Endothelial cell of umbilical vein (primary cell): Measurements from ENCODE around the gene HEATR1. TPM values are rescaled to one million over a fixed set of nuclear protein-coding genes. Genes with fewer than 3 reads are reported as not detected.

ENCODE experiments used
- BruUV-seq: library from RNA; stranded (reverse); fragments of 400-500 nt; replicated peaks from 2 replicates; lab custom pipeline; 2021; lab: Mats Ljungman, UMichigan
- CTCF ChIA-PET: fragments of 300-600, 350-600 bp; sonication (Branson Sonifier 250); formaldehyde crosslinking; loops from one replicate; lab custom pipeline; 2021; ENCODE audit warnings: antibody characterized with exemption, inconsistent platforms; lab: Charles Lee
- POLR2A ChIA-PET: fragments of 300-600, 350-600 bp; sonication (Branson Sonifier 250); formaldehyde crosslinking; loops from one replicate; lab custom pipeline; 2021; ENCODE audit warnings: antibody characterized with exemption, inconsistent platforms; lab: Charles Lee
- DNase-seq: peaks from one replicate; pipeline ENCODE4 v3.0.0-alpha.2; 2011; ENCODE audit warnings: low read depth, low spot score
- FAIRE-seq: peaks from 2 replicates; lab custom pipeline; 2011; peaks lifted over from hg19 to GRCh38; lab: Jason Lieb, UNC
- H2AFZ ChIP-seq: 2 replicates; pipeline ENCODE4 v1.6.0; 2012; ENCODE audit warnings: low read depth, low read length, control low read depth, inconsistent platforms
- H3K27ac ChIP-seq: 2 replicates; pipeline ENCODE4 v1.5.1; 2011; ENCODE audit warnings: low read depth, mild to moderate bottlenecking, control low read depth, low read length, moderate library complexity; ENCODE audit not compliant: insufficient read depth
- H3K27me3 ChIP-seq, 2 experiments: 2 replicates each; pipeline versions ENCODE4 v1.6.0 to v1.6.1; 2011; ENCODE audit warnings: low read length in 2 of 2, mixed read lengths in 1 of 2; ENCODE audit not compliant: control insufficient read depth in 2 of 2, insufficient read depth in 2 of 2
- H3K36me3 ChIP-seq, 2 experiments: 2 replicates in 1 of 2; 3 replicates in 1 of 2; pipeline ENCODE4 v1.5.1; 2011; ENCODE audit warnings: low read length in 2 of 2, mild to moderate bottlenecking in 1 of 2, moderate library complexity in 1 of 2; ENCODE audit not compliant: control insufficient read depth in 2 of 2, insufficient read depth in 2 of 2; ENCODE audit errors: extremely low read depth in 1 of 2
- H3K4me1 ChIP-seq: 3 replicates; pipeline ENCODE4 v1.5.1; 2011; ENCODE audit warnings: mild to moderate bottlenecking, low read length; ENCODE audit not compliant: control insufficient read depth, insufficient read depth; ENCODE audit errors: extremely low read depth
- H3K4me2 ChIP-seq: 2 replicates; pipeline ENCODE4 v1.6.1; 2011; ENCODE audit warnings: low read length, control low read depth, mixed read lengths; ENCODE audit not compliant: insufficient read depth
- H3K4me3 ChIP-seq, 3 experiments: fragments of 200-600 bp in 1 of 3; sonication (generic), shearing (Covaris generic) in 1 of 3; replicated peaks in 1 of 3; 2 replicates each; pipeline ENCODE4 v1.5.1; 2011 to 2016; ENCODE audit warnings: control low read depth in 3 of 3, low read length in 3 of 3, mild to moderate bottlenecking in 2 of 3, inconsistent platforms in 1 of 3, low read depth in 1 of 3, moderate library complexity in 1 of 3; ENCODE audit not compliant: insufficient read depth in 1 of 3
- H3K79me2 ChIP-seq: 2 replicates; pipeline ENCODE4 v1.6.0; 2012; ENCODE audit warnings: low read length, inconsistent platforms; ENCODE audit not compliant: control insufficient read depth, insufficient read depth
- H3K9ac ChIP-seq: replicated peaks from 2 replicates; pipeline ENCODE3; 2011; ENCODE audit warnings: low read length, control low read depth; ENCODE audit not compliant: insufficient read depth; ENCODE audit errors: extremely low read depth
- H3K9me1 ChIP-seq: replicated peaks from 3 replicates; pipeline ENCODE4 v1.6.0; 2011; ENCODE audit warnings: mild to moderate bottlenecking, low read length; ENCODE audit not compliant: control insufficient read depth, insufficient read depth; ENCODE audit errors: extremely low read depth
- H3K9me3 ChIP-seq: replicated peaks from 2 replicates; pipeline ENCODE4 v1.5.1; 2012; ENCODE audit warnings: low read length, inconsistent platforms; ENCODE audit not compliant: control insufficient read depth, insufficient read depth
- H4K20me1 ChIP-seq: replicated peaks from 2 replicates; pipeline ENCODE3; 2011; ENCODE audit warnings: mild to moderate bottlenecking, low read length; ENCODE audit not compliant: control insufficient read depth, insufficient read depth; ENCODE audit errors: extremely low read depth
- FOS ChIP-seq: IDR thresholded peaks from 2 replicates; pipeline ENCODE4 v1.6.1; 2011; ENCODE audit warnings: mild to moderate bottlenecking, low read length, moderate library complexity, borderline replicate concordance; ENCODE audit not compliant: insufficient read depth
- GATA2 ChIP-seq: IDR thresholded peaks from 2 replicates; pipeline ENCODE4 v1.7.0; 2011; ENCODE audit warnings: low read depth, mild to moderate bottlenecking, moderate library complexity, mixed read lengths, low read length; ENCODE audit not compliant: insufficient read length, insufficient read depth
- POLR2A ChIP-seq: IDR thresholded peaks from 2 replicates; pipeline ENCODE4 v1.6.1; 2012; ENCODE audit warnings: low read depth, mild to moderate bottlenecking, control low read depth, low read length
- dilution Hi-C: fragments of 300-500 bp; cut with MboI; formaldehyde crosslinking; loops from one replicate; pipeline ENCODE4 v1.15.0; 2019; ENCODE audit warnings: low sequenced_read_pairs; ENCODE audit not compliant: extremely low pct_ligation_motif_present
- intact Hi-C: fragments of 100-400 bp; cut with micrococcal nuclease; formaldehyde crosslinking; loops from one replicate; pipeline ENCODE4 v1.10.0; 2022
- polyA plus RNA-seq, 4 experiments: library from polyadenylated mRNA; depleted of rRNA in 3 of 4; stranded (reverse) in 3 of 4; unstranded in 1 of 4; fragments of >200 nt; gene quantifications; 2 replicates each; pipeline versions ENCODE4 v1.2.1 to v1.2.3, GENCODE V29; 2011 to 2012; ENCODE audit warnings: missing spikeins in 1 of 4
- total RNA-seq: library from RNA; stranded (reverse); gene quantifications from 2 replicates; pipeline ENCODE4 v1.2.3, GENCODE V29; 2021

The HEATR1 gene
- total and polyA plus RNA-seq, 2 donors (not counting 3 experiments of a cell fraction or from before 2014, with no cell fraction given) = 8.4 to 62.0 TPM

DNA sequence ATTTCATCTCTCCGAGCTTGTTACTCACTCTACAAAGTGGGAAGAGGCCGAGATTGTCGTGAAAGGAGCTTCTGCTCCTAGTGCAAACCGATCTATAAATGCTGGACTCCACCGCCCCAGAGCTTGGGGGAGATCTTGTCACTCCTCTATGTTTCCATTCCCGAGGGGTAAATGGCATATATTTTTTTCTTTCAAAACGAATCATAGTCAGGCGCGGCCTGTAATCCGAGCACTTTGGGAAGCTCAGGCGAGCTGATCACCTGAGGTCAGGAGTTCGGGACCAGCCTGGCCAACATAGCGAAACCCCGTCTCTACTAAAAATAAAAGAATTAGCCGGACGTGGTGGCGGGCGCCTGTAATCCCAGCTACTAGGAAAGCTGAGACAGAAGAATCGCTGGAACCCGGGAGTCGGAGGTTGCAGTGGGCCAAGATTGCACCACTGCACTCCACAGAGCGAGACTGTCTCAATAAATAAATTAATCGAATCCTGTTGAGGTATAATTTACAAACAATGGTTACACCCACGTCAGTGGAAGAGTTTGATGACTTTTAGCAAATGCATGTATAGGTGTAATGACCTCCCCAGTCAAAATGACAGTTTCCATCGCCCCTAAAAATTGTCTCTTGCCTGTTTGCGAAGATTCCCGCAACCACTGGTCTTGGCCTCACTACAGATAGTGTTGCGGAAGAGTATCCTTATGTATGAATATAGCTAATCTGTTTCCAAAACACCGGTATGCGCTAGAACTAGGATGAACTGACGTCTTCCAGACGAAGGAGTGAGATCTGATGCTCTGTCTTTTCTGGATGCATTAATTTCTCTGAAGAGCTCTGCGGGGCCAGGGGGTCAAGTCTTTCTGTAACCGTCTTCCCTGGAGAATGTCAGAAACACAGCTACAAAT is 840 bp upstream of the HEATR1 start:
- Histone ChIP-seq H3K4me2 (peak overlapping the region; percentile 76), H2AFZ (peak overlapping the region; percentile 84), H3K27ac (peak overlapping the region; percentile 55), H3K4me3 (peak overlapping the region; percentile 36 to 86 (median 73)), H3K9ac (peak overlapping the region; percentile 62), H3K79me2 (peaks cover 35% of the 10 kb centered on the region), H3K36me3 (peaks cover 0 to 4% of the 10 kb centered on the region in 2 experiments), H3K4me1 (peaks cover 14% of the 10 kb centered on the region), H3K9me1 (no peaks in the 10 kb centered on the region), H3K27me3 (no peaks in the 10 kb centered on the region), H4K20me1 (no peaks in the 10 kb centered on the region), H3K9me3 (no peaks in the 10 kb centered on the region)
- TF ChIP-seq FOS = no peak
- DNase-seq (no peak), FAIRE-seq (no peak)
- dilution Hi-C loops = no loop called here
- intact Hi-C loops = loop anchor here (1.0 to 10.0 kb wide), 7 partner anchors 82 to 1101 kb away; partner anchors contain the start of genes ACTN2, B3GALNT2, ERO1B and LGALS8
- TSS peak; percentile 94 for BruUV-seq
- POLR2A ChIA-PET = interaction anchor here (0.7 to 1.4 kb wide), 2 partner anchors 190 to 191 kb away, joined by 3 to 8 read pairs; partner anchors contain the start of gene MTR
- CTCF ChIA-PET = interaction anchor here (0.8 to 2.3 kb wide), 9 partner anchors 7 to 957 kb away, joined by 3 to 12 read pairs (median 5); partner anchors contain the start of gene MTR

DNA sequence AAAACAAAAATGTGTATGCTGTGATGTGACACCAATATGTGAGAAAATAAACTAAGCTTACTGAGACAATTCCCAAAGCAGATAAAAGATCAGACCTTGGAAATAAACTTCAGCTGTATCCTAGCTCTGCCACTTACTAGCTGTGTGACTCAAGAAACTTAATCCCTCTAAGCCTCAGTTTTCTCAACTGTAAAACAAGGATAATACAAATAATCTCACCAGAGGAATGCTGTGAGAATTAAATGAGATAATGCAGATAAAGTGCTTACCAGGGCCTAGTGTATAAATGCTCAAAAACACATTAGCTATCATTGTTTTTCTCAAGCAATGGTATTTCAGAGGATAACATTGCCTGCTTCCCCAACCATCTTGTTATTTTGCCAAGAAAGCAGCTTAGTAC is 2.1 kb downstream of the HEATR1 start:
- H3K36me3 ChIP-seq = peaks cover 0 to 4% of the 10 kb centered on the region in 2 experiments
- DNase-seq = no peak
- no peak overlapping the region for H3K27ac ChIP-seq
- H3K4me3 ChIP-seq = no peak overlapping the region
- no peaks in the 10 kb centered on the region for H4K20me1 ChIP-seq
- no peak overlapping the region for H2AFZ ChIP-seq
- FAIRE-seq = peak; percentile 35
- no peak overlapping the region for H3K4me2 ChIP-seq
- BruUV-seq = no TSS peak
- no peaks in the 10 kb centered on the region for H3K9me3 ChIP-seq
- no peaks in the 10 kb centered on the region for H3K27me3 ChIP-seq
- dilution Hi-C loops (no loop called here), intact Hi-C loops (loop anchor here (10.0 kb wide), 1 partner anchor 317 kb away; the partner anchor contains the start of gene ERO1B)
- ChIA-PET CTCF (no interaction called here), POLR2A (no interaction called here)
- TF ChIP-seq GATA2 (no peak), POLR2A (no peak), FOS (no peak)
- H3K9ac ChIP-seq = no peak overlapping the region
- H3K9me1 ChIP-seq = no peaks in the 10 kb centered on the region
- H3K4me1 ChIP-seq = peaks cover 14% of the 10 kb centered on the region
- H3K79me2 ChIP-seq = peaks cover 35% of the 10 kb centered on the region
